Measurements from ENCODE around the gene NPW.
"Not testable (repeated sequence)": the region's sequence is repeated elsewhere in the genome, so short reads cannot be mapped to it uniquely, and the experiment has no call there.

NPW gene

DNA sequence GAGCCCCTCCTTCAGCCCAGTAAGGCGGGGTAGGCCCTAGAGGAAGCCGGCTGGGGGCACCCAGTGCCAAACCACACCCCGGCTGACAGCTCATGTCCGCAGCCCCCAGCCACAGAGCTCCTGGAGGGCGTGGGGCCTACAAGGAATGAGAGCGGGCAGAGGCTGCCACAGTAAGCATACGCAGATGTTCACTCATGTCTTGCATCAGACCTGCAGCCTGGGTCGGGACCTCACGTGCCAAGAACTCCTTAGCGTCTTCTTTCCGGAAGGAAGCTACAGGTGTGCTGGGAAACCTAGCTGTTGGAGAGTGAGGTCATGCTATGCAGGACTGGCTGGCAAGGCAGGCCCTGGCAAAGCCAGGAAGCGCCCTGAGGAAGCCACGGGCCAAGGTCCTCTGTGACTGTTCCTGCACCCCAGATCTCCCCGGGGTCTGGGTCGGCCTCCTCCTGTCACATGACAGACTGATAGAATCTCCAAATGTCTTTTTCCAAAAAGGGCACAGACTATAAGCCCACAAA lies 11.5 kb upstream of the NPW start:
- DNase-seq (ENCODE audit: low read depth) = peak; percentile 89
- peak overlapping the region; percentile 63 for H3K4me3 ChIP-seq (ENCODE audit: control insufficient read depth, low read depth, low read length)
- TF ChIP-seq, protein P1, sequence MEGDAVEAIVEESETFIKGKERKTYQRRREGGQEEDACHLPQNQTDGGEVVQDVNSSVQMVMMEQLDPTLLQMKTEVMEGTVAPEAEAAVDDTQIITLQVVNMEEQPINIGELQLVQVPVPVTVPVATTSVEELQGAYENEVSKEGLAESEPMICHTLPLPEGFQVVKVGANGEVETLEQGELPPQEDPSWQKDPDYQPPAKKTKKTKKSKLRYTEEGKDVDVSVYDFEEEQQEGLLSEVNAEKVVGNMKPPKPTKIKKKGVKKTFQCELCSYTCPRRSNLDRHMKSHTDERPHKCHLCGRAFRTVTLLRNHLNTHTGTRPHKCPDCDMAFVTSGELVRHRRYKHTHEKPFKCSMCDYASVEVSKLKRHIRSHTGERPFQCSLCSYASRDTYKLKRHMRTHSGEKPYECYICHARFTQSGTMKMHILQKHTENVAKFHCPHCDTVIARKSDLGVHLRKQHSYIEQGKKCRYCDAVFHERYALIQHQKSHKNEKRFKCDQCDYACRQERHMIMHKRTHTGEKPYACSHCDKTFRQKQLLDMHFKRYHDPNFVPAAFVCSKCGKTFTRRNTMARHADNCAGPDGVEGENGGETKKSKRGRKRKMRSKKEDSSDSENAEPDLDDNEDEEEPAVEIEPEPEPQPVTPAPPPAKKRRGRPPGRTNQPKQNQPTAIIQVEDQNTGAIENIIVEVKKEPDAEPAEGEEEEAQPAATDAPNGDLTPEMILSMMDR (conservative IDR thresholded peaks at IDR 0.05; ENCODE audit: control insufficient read depth, insufficient read depth, low read depth, low read length) = no peak

DNA sequence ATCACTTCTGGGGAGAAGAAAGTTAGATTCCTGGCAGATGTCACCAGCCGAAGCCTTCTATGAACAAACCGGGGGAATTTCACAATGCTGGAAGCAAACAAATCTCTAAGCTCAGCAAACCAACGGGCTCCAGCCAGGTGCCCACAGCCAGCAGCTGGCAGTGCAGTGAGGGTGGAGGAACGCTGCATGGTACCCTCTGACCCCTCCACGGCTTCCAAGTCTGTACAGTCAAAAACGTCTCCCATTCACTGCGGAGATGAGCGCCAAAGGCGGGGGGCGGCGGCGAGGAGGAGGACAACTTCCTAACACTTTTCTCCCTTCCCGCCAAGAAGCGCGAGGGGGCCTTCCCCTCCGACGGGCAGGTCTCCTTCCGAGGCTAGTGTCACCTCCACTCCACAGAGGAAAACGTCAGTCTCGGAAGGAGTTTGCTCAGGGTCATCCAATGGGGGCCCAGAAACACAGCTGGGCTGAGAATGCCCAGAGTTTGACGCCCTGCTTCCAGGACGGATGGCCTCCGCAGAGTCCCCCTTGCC lies 10.9 kb upstream of the NPW start:
- peak; percentile 55 for DNase-seq (ENCODE audit: low read depth)
- TF ChIP-seq, protein P1 (conservative IDR thresholded peaks at IDR 0.05; ENCODE audit: control insufficient read depth, insufficient read depth, low read depth, low read length) = no peak

DNA sequence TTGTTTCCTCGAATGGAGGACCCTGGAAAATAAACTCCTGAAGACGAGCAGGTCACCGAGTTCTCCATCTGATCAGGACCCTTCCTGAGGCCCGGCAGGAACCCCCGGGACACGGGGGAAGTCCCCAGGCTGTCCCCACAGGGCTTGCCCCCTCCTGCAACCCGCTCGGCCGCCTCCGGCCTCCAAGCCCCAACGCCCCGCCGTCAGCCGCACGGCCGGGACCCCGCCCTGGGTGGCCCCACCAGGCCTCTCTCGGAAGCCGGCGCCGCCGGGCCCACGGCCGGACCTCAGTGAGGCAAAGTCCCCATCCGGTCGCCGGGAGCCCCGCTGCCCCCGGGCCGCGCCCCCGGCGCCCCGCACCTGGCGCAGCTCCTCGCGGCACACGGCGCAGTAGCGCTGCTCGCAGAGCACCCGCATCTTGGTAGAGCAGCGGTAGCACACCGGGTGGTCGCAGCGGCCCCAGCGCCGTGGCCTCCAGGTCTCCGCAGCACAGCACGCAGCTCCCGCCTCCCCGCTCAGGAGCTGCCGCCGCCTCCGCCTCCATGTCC lies 10.3 kb upstream of the NPW start:
- H3K4me3 ChIP-seq (ENCODE audit: control insufficient read depth, low read depth, low read length) = peak overlapping the region; percentile 63
- TF ChIP-seq, protein P1 (conservative IDR thresholded peaks at IDR 0.05; ENCODE audit: control insufficient read depth, insufficient read depth, low read depth, low read length) = no peak
- no peak for DNase-seq (ENCODE audit: low read depth)

More for the DNA sequence above, 10.9 kb upstream of the NPW start:
- peak overlapping the region; percentile 63 for H3K4me3 ChIP-seq (ENCODE audit: control insufficient read depth, low read depth, low read length)

DNA sequence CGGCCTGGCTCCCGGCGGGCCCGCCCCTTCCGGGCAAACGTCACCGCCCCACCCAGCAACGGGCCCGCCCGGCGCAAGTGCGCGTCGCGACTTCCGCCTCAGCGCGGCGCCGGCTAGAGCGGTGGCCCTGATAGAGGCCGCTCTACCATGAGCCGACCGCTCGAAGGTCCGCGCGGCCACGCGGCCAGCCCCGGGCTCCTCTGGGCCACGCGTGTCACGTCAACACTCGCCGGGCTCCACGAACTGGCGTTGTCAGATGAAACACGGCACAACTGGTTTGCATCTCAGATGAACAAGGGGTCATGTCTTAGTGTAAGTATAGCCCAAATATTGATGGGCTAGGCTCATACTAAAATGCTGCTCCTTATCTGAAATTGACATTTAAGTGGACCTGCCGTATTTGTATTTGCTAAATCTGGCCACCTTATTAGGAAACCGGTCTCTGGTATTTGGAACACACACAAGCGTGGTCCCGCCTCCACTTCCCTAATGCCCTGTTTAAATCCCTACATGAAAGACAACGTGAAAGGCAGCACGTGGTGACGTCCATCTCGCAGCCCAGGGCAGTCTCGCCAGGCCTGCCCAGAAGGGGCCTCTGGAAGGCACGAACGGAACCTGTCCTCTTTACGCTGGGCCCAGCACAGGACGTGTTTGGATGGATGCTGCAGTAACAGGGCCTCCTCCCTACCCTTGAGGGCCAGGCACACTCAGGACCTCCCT lies 9.6 kb upstream of the NPW start, which contains the start of gene ZNF598:
Gene ZNF598 (minus strand): TSS at position 31 of the 720 bp plus-strand sequence.
- peak within 1 kb of the TSS; percentile 81 for H3K4me3 ChIP-seq (ENCODE audit: control insufficient read depth, low read depth, low read length)
- TF ChIP-seq, protein P1 (conservative IDR thresholded peaks at IDR 0.05; ENCODE audit: control insufficient read depth, insufficient read depth, low read depth, low read length) = no peak
- DNase-seq (ENCODE audit: low read depth) = peak; percentile 77

DNA sequence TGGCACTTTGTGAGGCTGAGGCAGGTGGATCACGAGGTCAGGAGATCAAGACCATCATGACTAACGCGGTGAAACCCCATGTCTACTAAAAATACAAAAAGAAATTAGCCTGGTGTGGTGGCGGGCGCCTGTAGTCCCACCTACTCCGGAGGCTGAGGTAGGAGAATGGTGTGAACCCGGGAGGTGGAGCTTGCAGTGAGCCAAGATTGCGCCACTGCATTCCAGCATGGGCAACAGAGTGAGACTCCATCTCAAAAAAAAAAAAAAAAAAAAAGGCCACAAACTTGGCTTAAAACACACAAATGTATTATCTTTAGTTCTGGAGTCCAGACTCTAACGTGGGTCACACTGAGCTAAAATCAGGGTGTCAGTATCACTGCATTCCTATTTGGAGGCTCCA lies 7.9 kb upstream of the NPW start:
- not testable (repeated sequence) for H3K4me3 ChIP-seq (ENCODE audit: control insufficient read depth, low read depth, low read length)

DNA sequence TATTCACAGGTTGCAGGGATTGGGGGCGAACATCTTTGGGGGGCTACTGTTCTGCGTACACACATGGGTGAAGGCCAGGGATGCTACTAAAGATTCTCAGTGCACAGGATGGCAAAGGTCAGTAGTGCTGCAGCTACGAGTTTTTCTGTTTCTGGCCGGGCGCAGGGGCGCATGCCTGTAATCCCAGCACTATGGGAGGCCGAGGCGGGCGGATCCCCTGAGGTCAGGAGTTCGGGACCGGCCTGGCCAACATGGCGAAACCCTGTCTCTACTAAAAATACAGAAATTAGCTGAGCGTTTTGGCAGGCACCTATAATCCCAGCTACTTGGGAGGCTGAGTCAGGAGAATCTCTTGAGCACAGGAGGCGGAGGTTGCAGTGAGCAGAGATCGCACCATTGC lies 6.1 kb upstream of the NPW start:
- TF ChIP-seq, protein P1 (conservative IDR thresholded peaks at IDR 0.05; ENCODE audit: control insufficient read depth, insufficient read depth, low read depth, low read length) = no peak
- H3K4me3 ChIP-seq (ENCODE audit: control insufficient read depth, low read depth, low read length) = no peak overlapping the region
- DNase-seq (ENCODE audit: low read depth) = no peak

More for the DNA sequence above, 7.9 kb upstream of the NPW start:
- not testable (repeated sequence) for DNase-seq (ENCODE audit: low read depth)
